WTC11 (cell line): Measurements from ENCODE around the gene SLC9C1. TPM values are rescaled to one million over a fixed set of nuclear protein-coding genes. Genes with fewer than 3 reads are reported as not detected.

Source experiments
- ATAC-seq: fragments of 200-7000 bp; cut with Tn5 transposase; 2 replicates; pipeline ENCODE4 v1.10.0; 2021; ENCODE audit warnings: mild to moderate bottlenecking, moderate library complexity
- CTCF ChIA-PET: fragments of 300-600 bp; sonication (Branson Sonifier 250); formaldehyde crosslinking; loops from one replicate; lab custom pipeline; 2021; ENCODE audit warnings: antibody characterized with exemption; lab: Charles Lee
- POLR2A ChIA-PET: fragments of 350-600 bp; sonication (Branson Sonifier 250); formaldehyde crosslinking; loops from one replicate; lab custom pipeline; 2021; ENCODE audit warnings: antibody characterized with exemption; lab: Charles Lee
- DNase-seq: peaks from one replicate; pipeline ENCODE4 v3.0.0; 2021; ENCODE audit warnings: low spot score
- H3K27ac Mint-ChIP-seq: 2 replicates; pipeline ENCODE4 v1.8.0; 2021; ENCODE audit warnings: mixed read lengths
- H3K27me3 Mint-ChIP-seq: 2 replicates; pipeline ENCODE4 v1.8.0; 2021; ENCODE audit warnings: low read depth, mild to moderate bottlenecking, moderate library complexity, mixed read lengths
- H3K36me3 Mint-ChIP-seq: 2 replicates; pipeline ENCODE4 v1.8.0; 2021; ENCODE audit warnings: mixed read lengths
- H3K4me1 Mint-ChIP-seq: 2 replicates; pipeline ENCODE4 v1.8.0; 2022; ENCODE audit warnings: mixed read lengths
- H3K4me3 Mint-ChIP-seq: 2 replicates; pipeline ENCODE4 v1.8.0; 2021; ENCODE audit warnings: mild to moderate bottlenecking, moderate library complexity, mixed read lengths
- H3K9me3 Mint-ChIP-seq: 2 replicates; pipeline ENCODE4 v1.8.0; 2021; ENCODE audit warnings: mixed read lengths
- AFF4 ChIP-seq: sonication (generic); formaldehyde crosslinking; IDR thresholded peaks from 2 replicates; pipeline ENCODE4 v1.8.1; 2023; ENCODE audit warnings: mild to moderate bottlenecking, missing genetic modification reagents, borderline replicate concordance
- ATF3 ChIP-seq: sonication (generic); formaldehyde crosslinking; conservative IDR thresholded peaks from 2 replicates; pipeline ENCODE4 v1.8.1; 2022; ENCODE audit warnings: mild to moderate bottlenecking, missing genetic modification reagents
- CBFB ChIP-seq: sonication (generic); formaldehyde crosslinking; IDR thresholded peaks from 2 replicates; pipeline ENCODE4 v1.8.1; 2022; ENCODE audit warnings: mild to moderate bottlenecking, low read depth, missing genetic modification reagents
- ESRRA ChIP-seq: sonication (generic); formaldehyde crosslinking; IDR thresholded peaks from 2 replicates; pipeline ENCODE4 v1.8.1; 2022; ENCODE audit warnings: mild to moderate bottlenecking, missing genetic modification reagents, borderline replicate concordance
- FOXJ3 ChIP-seq: sonication (generic); formaldehyde crosslinking; IDR thresholded peaks from 2 replicates; pipeline ENCODE4 v1.9.0; 2021; ENCODE audit warnings: missing genetic modification reagents, mild to moderate bottlenecking, borderline replicate concordance
- FOXK1 ChIP-seq: sonication (generic); formaldehyde crosslinking; IDR thresholded peaks from 2 replicates; pipeline ENCODE4 v1.8.0; 2022; ENCODE audit warnings: mild to moderate bottlenecking, moderate library complexity, missing genetic modification reagents
- GABPB1 ChIP-seq: sonication (generic); formaldehyde crosslinking; IDR thresholded peaks from 2 replicates; pipeline ENCODE4 v1.8.1; 2023; ENCODE audit warnings: mild to moderate bottlenecking, missing genetic modification reagents
- GRHL2 ChIP-seq: fragments of 250-450 bp; sonication (Bioruptor Pico); IDR thresholded peaks from 2 replicates; pipeline ENCODE4 v1.8.0; 2022; ENCODE audit warnings: mild to moderate bottlenecking, moderate library complexity; ENCODE audit not compliant: insufficient replicate concordance, severe bottlenecking
- GTF2I ChIP-seq: fragments of 250-450 bp; sonication (Bioruptor Pico); conservative IDR thresholded peaks from 2 replicates; pipeline ENCODE4 v1.4.0; 2021; ENCODE audit warnings: mild to moderate bottlenecking
- HMGXB4 ChIP-seq: sonication (generic); formaldehyde crosslinking; IDR thresholded peaks from 2 replicates; pipeline ENCODE4 v1.8.1; 2023; ENCODE audit warnings: mild to moderate bottlenecking, moderate library complexity, missing genetic modification reagents
- IRF2 ChIP-seq: sonication (generic); formaldehyde crosslinking; IDR thresholded peaks from 2 replicates; pipeline ENCODE4 v1.8.0; 2022; ENCODE audit warnings: low read depth, missing genetic modification reagents, borderline replicate concordance
- MAX ChIP-seq: sonication (generic); formaldehyde crosslinking; IDR thresholded peaks from 2 replicates; pipeline ENCODE4 v1.8.0; 2022; ENCODE audit warnings: mild to moderate bottlenecking, missing genetic modification reagents
- NFE2L1 ChIP-seq: sonication (generic); formaldehyde crosslinking; IDR thresholded peaks from 2 replicates; pipeline ENCODE4 v1.8.1; 2023; ENCODE audit warnings: missing genetic modification reagents
- NR1H2 ChIP-seq: sonication (generic); formaldehyde crosslinking; IDR thresholded peaks from 2 replicates; pipeline ENCODE4 v1.9.0; 2021; ENCODE audit warnings: mild to moderate bottlenecking, moderate library complexity, missing genetic modification reagents
- NR2C2 ChIP-seq: sonication (generic); formaldehyde crosslinking; IDR thresholded peaks from 2 replicates; pipeline ENCODE4 v1.8.0; 2022; ENCODE audit warnings: mild to moderate bottlenecking, missing genetic modification reagents
- NR3C1 ChIP-seq: sonication (generic); formaldehyde crosslinking; conservative IDR thresholded peaks from 2 replicates; pipeline ENCODE4 v1.8.1; 2023; ENCODE audit warnings: low read depth, mild to moderate bottlenecking, missing genetic modification reagents
- TEAD4 ChIP-seq: sonication (generic); formaldehyde crosslinking; IDR thresholded peaks from 2 replicates; pipeline ENCODE4 v1.8.0; 2022; ENCODE audit warnings: mild to moderate bottlenecking, missing genetic modification reagents
- ZNF281 ChIP-seq: sonication (generic); formaldehyde crosslinking; IDR thresholded peaks from 2 replicates; pipeline ENCODE4 v1.8.0; 2023; ENCODE audit warnings: mild to moderate bottlenecking, missing genetic modification reagents
- ZNF396 ChIP-seq: fragments of 250-450 bp; sonication (Bioruptor Pico); IDR thresholded peaks from 2 replicates; pipeline ENCODE4 v1.8.0; 2021; ENCODE audit warnings: mild to moderate bottlenecking, moderate library complexity, borderline replicate concordance
- ZNF425 ChIP-seq: fragments of 250-450 bp; sonication (Bioruptor Pico); conservative IDR thresholded peaks from 2 replicates; pipeline ENCODE4 v1.9.0; 2021; ENCODE audit warnings: mild to moderate bottlenecking
- ZNF671 ChIP-seq: fragments of 250-450 bp; sonication (Bioruptor Pico); IDR thresholded peaks from 2 replicates; pipeline ENCODE4 v1.8.0; 2021; ENCODE audit warnings: mild to moderate bottlenecking
- total RNA-seq: library from RNA; stranded (reverse); gene quantifications from 3 replicates; pipeline ENCODE4 v1.2.3, GENCODE V29; 2021

The SLC9C1 gene
- total RNA-seq, 1 experiment from 2014 or later, result 3.5 TPM

- Mint-ChIP-seq H3K4me3 (no peak overlapping the region), H3K4me1 (peaks cover 53% of the 10 kb centered on the region), H3K9me3 (no peaks in the 10 kb centered on the region), H3K27ac (no peak overlapping the region), H3K36me3 (peaks cover 10% of the 10 kb centered on the region; the same call in 1 of the 2 replicates), H3K27me3 (no peaks in the 10 kb centered on the region)
- ATAC-seq, result no peak
- ChIA-PET CTCF (interaction anchor here (8.7 kb wide), 1 partner anchor 11 kb away, joined by 73 read pairs; no protein-coding TSS in a partner anchor), POLR2A (no interaction called here)
- DNase-seq, result no peak
- no peak for TF ChIP-seq GTF2I
- no peak for TF ChIP-seq FOXJ3 (CRISPR knock-in tag)
- no peak for TF ChIP-seq GABPB1 (CRISPR knock-in tag)
- no peak for TF ChIP-seq ATF3
- no peak for TF ChIP-seq ZNF396 (CRISPR knock-in tag)
- no peak for TF ChIP-seq TEAD4 (CRISPR knock-in tag)
- TF ChIP-seq ZNF281 (CRISPR knock-in tag), result no peak
- no peak for TF ChIP-seq FOXK1 (CRISPR knock-in tag)
- no peak for TF ChIP-seq NR1H2 (CRISPR knock-in tag)
- no peak for TF ChIP-seq CBFB (CRISPR knock-in tag)
These were observed 171.1 kb downstream of the SLC9C1 start for GRCh38 chr3:112122870-112123269.

GRCh38 chr3:112121577-112122547 lies 172.2 kb downstream of the SLC9C1 start:
- ATAC-seq (no peak), DNase-seq (no peak)
- Mint-ChIP-seq H3K36me3 (peaks cover 11% of the 10 kb centered on the region; the same call in 1 of the 2 replicates), H3K4me1 (peaks cover 43% of the 10 kb centered on the region), H3K27ac (no peak overlapping the region), H3K9me3 (no peaks in the 10 kb centered on the region), H3K27me3 (no peaks in the 10 kb centered on the region), H3K4me3 (no peak overlapping the region)
- ChIA-PET CTCF (interaction anchor here (1.6 kb wide), 1 partner anchor 10 kb away, joined by 6 read pairs; no protein-coding TSS in a partner anchor), POLR2A (no interaction called here)
- TF ChIP-seq IRF2 (CRISPR knock-in tag), result no peak
- TF ChIP-seq ZNF671 (CRISPR knock-in tag), result no peak
- TF ChIP-seq NR3C1 (CRISPR knock-in tag), result no peak
- no peak for TF ChIP-seq AFF4 (CRISPR knock-in tag)
- no peak for TF ChIP-seq ESRRA (CRISPR knock-in tag)
- no peak for TF ChIP-seq NFE2L1 (CRISPR knock-in tag)
- no peak for TF ChIP-seq NR2C2 (CRISPR knock-in tag)
- TF ChIP-seq MAX, result no peak
- TF ChIP-seq GRHL2 (CRISPR knock-in tag), result no peak
- no peak for TF ChIP-seq ZNF396 (CRISPR knock-in tag)
- TF ChIP-seq ZNF425 (CRISPR knock-in tag), result no peak
- no peak for TF ChIP-seq HMGXB4
